AG10803 (cell line): Measurements from ENCODE around the gene STT3B.
A peak's percentile ranks its signal among the peaks of the same experiment; 100 is the strongest.

Experiments
- DNase-seq: peaks from one replicate; pipeline ENCODE4 v3.0.0; 2010; ENCODE audit warnings: low read depth
- H3K4me3 ChIP-seq: 2 replicates; pipeline ENCODE4 v1.5.1; 2011; ENCODE audit warnings: mild to moderate bottlenecking, low read length, control low read depth
- TF ChIP-seq, protein P1 (sequence below): conservative IDR thresholded peaks from 2 replicates; pipeline ENCODE4 v1.5.1; 2011; ENCODE audit warnings: mild to moderate bottlenecking, low read length, control low read depth, inconsistent platforms

STT3B gene

DNA sequence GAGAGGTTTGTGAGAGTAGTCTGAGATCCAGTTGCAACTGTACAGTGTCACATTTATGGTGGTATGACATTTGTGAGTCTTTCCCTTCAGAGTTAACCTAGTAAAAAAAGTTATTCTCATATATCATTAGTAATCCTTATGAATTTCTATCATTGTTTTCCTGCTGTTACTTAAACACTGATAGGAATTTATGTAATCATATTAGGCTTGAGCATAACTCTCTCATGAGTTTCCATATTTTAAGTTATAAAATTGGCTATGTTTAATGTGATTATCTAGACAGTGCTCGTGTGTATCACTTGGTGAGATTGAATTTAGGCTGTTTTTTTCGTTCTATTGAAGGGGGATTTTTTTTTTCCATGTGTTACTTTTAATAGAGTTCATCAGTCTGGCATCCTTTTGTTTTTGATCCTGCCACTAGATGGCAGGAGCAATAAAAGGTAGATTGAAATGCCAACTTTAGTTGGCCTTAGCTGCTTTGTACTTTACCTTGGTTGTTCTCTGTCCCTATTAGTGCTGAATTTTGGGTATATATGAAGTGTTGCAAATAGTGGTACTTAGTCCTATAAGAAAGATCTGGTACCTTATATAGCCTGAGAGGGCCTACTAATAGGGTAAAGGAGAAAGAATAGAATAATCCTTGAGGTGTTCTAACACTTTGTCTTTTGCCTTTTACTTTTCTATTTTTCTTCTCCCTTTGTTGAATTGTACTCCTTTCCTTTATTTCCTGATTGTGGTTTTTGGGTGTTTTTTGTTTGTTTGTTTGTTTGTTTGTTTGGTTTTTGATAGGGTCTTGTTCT, 17.9 kb downstream of the STT3B start:
- no peak overlapping the region for H3K4me3 ChIP-seq
- DNase-seq = peak; percentile 26

DNA sequence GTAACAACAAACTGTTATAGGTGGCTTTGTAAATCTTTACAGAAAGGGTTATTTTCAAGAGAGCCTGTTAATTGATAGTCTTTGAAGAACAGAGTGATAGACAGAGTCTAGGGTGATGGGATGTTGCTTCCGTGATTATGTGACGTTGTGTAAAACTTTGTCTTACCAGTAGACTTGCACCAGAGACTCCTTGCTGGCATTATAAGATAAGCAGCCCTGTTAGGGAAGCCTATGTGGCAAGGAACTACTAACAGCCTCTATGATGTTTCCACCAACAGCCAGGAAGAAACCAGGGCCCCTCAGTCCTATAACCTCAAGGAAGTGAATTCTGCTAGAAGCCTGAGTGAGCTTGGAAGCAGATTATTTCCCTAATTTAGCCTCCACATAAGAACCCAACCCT, 18.9 kb downstream of the STT3B start:
- DNase-seq = no peak
- TF ChIP-seq, protein P1, sequence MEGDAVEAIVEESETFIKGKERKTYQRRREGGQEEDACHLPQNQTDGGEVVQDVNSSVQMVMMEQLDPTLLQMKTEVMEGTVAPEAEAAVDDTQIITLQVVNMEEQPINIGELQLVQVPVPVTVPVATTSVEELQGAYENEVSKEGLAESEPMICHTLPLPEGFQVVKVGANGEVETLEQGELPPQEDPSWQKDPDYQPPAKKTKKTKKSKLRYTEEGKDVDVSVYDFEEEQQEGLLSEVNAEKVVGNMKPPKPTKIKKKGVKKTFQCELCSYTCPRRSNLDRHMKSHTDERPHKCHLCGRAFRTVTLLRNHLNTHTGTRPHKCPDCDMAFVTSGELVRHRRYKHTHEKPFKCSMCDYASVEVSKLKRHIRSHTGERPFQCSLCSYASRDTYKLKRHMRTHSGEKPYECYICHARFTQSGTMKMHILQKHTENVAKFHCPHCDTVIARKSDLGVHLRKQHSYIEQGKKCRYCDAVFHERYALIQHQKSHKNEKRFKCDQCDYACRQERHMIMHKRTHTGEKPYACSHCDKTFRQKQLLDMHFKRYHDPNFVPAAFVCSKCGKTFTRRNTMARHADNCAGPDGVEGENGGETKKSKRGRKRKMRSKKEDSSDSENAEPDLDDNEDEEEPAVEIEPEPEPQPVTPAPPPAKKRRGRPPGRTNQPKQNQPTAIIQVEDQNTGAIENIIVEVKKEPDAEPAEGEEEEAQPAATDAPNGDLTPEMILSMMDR = no peak
- H3K4me3 ChIP-seq = no peak overlapping the region

More for the DNA sequence above, 17.9 kb downstream of the STT3B start:
- TF ChIP-seq, protein P1 = peak; percentile 69

DNA sequence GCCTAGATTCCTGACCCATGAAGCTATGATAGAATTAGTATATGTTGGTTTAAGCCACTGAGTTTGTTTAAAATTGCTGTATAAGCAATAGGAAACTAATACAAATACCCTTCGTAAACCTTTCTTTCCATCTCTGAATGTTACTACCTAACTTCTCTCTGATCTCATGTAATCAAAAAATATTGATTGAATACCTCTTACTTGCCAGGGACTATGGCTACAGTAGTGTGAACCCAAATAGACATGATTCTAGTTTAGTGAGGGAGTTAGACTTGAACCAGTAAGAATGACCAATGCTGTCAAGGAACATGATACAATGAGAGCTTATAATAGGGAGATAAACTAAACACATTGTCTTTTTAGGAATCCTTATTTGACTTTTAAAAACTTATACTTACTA, 19.4 kb downstream of the STT3B start:
- TF ChIP-seq, protein P1 = no peak
- DNase-seq = no peak
- H3K4me3 ChIP-seq = no peak overlapping the region

DNA sequence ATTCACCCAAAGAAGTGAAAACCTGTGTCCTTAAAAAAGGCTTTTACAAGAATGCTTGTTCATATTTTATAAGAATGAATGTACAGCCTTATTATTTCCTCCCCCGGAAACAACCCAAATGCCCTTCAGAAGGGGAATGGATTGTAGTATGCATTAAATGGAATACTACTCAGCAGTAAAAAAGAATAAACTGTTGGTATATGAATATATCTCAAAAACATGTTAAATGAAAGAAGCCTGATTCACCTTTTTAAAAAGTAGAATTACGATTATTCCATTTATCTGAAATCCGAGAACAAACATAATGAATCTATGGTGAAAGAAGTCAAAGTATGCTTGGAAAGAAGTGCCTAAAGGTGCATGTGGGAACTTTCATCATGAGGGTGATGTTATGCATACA, 20.5 kb downstream of the STT3B start:
- no peak overlapping the region for H3K4me3 ChIP-seq
- DNase-seq = no peak
- TF ChIP-seq, protein P1 = no peak

DNA sequence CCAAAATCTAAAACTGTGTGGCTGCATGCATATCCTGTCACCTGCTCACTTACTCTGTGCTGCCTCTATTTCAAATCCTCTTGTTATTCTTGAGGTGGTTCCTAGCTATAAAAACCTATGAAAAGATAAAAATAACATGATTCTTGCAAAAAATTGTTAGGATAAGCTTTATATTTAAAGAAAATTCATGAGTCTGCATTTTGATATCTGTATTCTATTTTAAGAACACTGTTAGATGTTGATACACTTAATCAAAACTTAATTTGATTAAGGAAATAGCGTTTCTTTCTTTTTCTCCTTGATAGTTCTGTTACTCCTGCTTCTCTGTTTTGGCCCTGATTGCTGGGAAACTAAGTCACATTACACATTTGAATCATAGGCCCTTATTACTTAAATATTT, 22.5 kb downstream of the STT3B start:
- DNase-seq = no peak
- TF ChIP-seq, protein P1 = no peak
- no peak overlapping the region for H3K4me3 ChIP-seq

DNA sequence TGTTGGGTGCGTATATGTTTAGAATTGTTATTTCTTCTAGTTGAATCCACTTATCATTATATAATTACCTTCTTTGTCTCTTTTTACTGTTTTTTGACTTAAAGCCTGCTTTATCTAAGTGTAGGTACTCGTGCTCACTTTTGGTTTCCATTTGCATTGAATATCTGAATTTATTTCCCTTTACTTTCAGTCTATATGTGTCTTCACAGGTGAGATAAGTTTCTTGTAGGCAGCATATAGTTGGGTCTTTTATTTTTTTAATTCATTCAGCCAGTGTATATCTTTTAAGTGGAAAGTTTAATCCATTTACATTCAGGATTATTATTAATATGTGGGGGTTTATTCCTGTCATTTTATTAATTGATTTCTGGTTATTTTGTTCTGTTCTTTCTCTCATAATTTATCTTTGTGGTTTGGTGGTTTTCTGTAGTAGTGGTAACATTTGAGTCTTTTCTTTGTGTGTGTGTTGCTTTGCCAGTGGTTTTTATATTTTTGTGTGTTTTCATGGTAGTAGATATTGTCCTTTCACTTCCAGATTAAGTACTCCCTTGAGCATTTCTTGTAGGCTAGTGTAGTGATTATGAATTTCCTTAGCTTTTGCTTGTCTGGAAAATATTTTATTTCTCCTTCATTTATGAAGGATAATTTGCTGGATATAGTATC, 27.3 kb downstream of the STT3B start:
- no peak overlapping the region for H3K4me3 ChIP-seq
- TF ChIP-seq, protein P1 = no peak
- no peak for DNase-seq

DNA sequence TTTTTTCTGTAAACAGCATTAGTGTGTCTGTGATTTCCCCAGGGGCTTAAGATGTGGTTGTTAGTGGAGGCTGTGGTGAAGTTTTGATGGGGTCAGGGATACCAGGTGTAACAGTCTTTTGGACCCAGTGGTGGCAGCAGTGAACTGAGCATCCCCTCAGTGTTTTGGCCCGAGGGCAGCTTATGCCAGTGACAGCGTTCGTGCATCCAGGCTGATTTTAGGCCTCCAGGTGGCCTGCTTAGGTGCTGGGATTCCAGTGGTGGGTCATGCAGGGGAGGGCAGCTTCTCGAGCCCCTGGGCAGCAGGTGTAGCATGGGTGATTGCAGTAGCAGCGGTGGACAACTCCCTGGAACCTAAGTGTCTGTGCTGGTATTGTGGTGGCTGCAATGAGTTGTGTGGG, 29.2 kb downstream of the STT3B start:
- TF ChIP-seq, protein P1 = no peak
- H3K4me3 ChIP-seq = no peak overlapping the region
- DNase-seq = no peak
